Ishikawa (cell line): ENCODE results near the gene AP5Z1.

Source experiments
- CEBPB ChIP-seq: IDR thresholded peaks from 2 replicates; pipeline ENCODE4 v1.6.1; 2012
- CREB1 ChIP-seq: IDR thresholded peaks from 2 replicates; pipeline ENCODE4 v1.6.1; 2012; ENCODE audit warnings: low read depth
- EGR1 ChIP-seq: IDR thresholded peaks from 2 replicates; pipeline ENCODE4 v1.6.1; 2012
- EP300 ChIP-seq: IDR thresholded peaks from 2 replicates; pipeline ENCODE4 v1.6.1; 2012; ENCODE audit warnings: borderline replicate concordance
- FOXM1 ChIP-seq: IDR thresholded peaks from 2 replicates; pipeline ENCODE4 v1.6.1; 2012; ENCODE audit warnings: low read depth, borderline replicate concordance
- MAX ChIP-seq: IDR thresholded peaks from 2 replicates; pipeline ENCODE4 v1.6.1; 2012
- NFIC ChIP-seq: IDR thresholded peaks from 2 replicates; pipeline ENCODE4 v1.6.1; 2012
- RAD21 ChIP-seq: IDR thresholded peaks from 2 replicates; pipeline ENCODE4 v1.6.1; 2012; ENCODE audit warnings: low read depth
- REST ChIP-seq: IDR thresholded peaks from 2 replicates; pipeline ENCODE4 v1.6.1; 2012; ENCODE audit warnings: low read depth, mild to moderate bottlenecking
- TAF1 ChIP-seq: IDR thresholded peaks from 2 replicates; pipeline ENCODE4 v1.6.1; 2012; ENCODE audit warnings: low read depth, mild to moderate bottlenecking
- TCF12 ChIP-seq: IDR thresholded peaks from 2 replicates; pipeline ENCODE4 v1.6.1; 2012; ENCODE audit warnings: low read depth
- TEAD4 ChIP-seq: IDR thresholded peaks from 2 replicates; pipeline ENCODE4 v1.6.1; 2012
- USF1 ChIP-seq: IDR thresholded peaks from 2 replicates; pipeline ENCODE4 v1.6.1; 2012
- YY1 ChIP-seq: IDR thresholded peaks from 2 replicates; pipeline ENCODE4 v1.6.1; 2012; ENCODE audit warnings: low read depth
- ZBTB7A ChIP-seq: IDR thresholded peaks from 2 replicates; pipeline ENCODE4 v1.6.1; 2012; ENCODE audit warnings: low read depth

Gene AP5Z1

GRCh38 chr7:4791101-4791737, 15.8 kb downstream of the AP5Z1 start:
- TF ChIP-seq YY1 (no peak), FOXM1 (no peak), REST (no peak)

- TF ChIP-seq TEAD4, result no peak
- TF ChIP-seq EP300, result no peak
- TF ChIP-seq CREB1, result no peak
- no peak for TF ChIP-seq YY1
Observed at GRCh38 chr7:4791738-4792536, 16.5 kb downstream of the AP5Z1 start.

GRCh38 chr7:4792537-4793126, 17.2 kb downstream of the AP5Z1 start:
- no peak for TF ChIP-seq FOXM1
- TF ChIP-seq NFIC, result no peak
- no peak for TF ChIP-seq CREB1
- TF ChIP-seq EP300, result no peak
- no peak for TF ChIP-seq TEAD4
- no peak for TF ChIP-seq EGR1
- TF ChIP-seq ZBTB7A, result no peak
- TF ChIP-seq RAD21, result no peak
- no peak for TF ChIP-seq USF1
- TF ChIP-seq MAX, result no peak
- no peak for TF ChIP-seq TAF1
- TF ChIP-seq TCF12, result no peak
- no peak for TF ChIP-seq REST
- TF ChIP-seq CEBPB, result no peak
- TF ChIP-seq YY1, result no peak

GRCh38 chr7:4794591-4795350, 19.3 kb downstream of the AP5Z1 start:
- no peak for TF ChIP-seq USF1
- TF ChIP-seq EP300, result no peak
- no peak for TF ChIP-seq EGR1
- no peak for TF ChIP-seq YY1
- no peak for TF ChIP-seq RAD21
- no peak for TF ChIP-seq CEBPB
- TF ChIP-seq NFIC, result no peak
- TF ChIP-seq FOXM1, result no peak
- TF ChIP-seq CREB1, result no peak
- TF ChIP-seq TCF12, result no peak
- no peak for TF ChIP-seq MAX
- TF ChIP-seq TEAD4, result no peak

- TF ChIP-seq EGR1 (no peak), ZBTB7A (no peak), TEAD4 (no peak), TAF1 (no peak), MAX (no peak), REST (no peak), EP300 (no peak), FOXM1 (no peak), CREB1 (no peak), TCF12 (no peak), USF1 (no peak), YY1 (no peak), NFIC (no peak), CEBPB (no peak), RAD21 (no peak)
Observed at GRCh38 chr7:4796453-4796852, 21.0 kb downstream of the AP5Z1 start.
